CD1c-positive myeloid dendritic cell (primary cell): ENCODE data around the gene LRRN3.

Experiments
- DNase-seq: peaks from one replicate; pipeline ENCODE4 v3.0.0-alpha.2; 2016; ENCODE audit errors: extremely low spot score

LRRN3 gene

DNA sequence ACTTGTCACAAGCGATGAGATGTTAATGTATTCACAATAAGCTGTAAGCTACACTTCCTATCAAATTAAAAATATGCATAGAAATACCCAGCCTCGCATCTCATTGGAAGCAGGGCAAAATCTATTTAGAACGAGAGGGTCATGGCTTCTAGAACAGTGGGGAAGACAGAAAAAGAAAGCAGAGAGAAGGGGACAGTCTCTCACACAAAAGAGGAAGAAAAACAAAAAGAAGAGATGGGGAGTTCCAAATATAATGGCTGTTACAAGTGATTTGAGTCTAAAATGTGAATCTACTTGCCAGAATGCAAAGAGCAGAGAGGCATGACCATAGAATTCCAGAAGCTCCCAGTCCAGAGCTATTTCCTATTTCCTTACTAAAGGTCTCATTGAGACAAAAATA is 13.8 kb downstream of the LRRN3 start:
- no peak for DNase-seq

DNA sequence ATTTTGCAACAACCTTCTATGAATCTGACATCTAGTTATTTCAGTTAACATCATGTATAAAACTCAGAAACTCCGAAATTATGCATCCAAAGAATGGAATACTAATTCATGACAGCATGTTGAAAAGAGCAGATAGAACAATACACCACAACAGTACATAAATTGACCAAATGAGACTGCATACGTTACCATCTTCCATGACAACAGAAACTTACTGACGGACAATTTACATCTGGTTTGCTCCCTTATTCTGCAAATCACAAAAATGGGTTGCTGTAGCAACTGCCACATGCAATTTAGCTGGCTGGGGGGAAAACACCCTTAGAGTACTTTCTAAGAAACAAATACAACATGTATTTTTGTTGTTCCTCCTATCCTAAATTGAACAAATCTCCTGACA is 14.3 kb downstream of the LRRN3 start:
- DNase-seq, result no peak

DNA sequence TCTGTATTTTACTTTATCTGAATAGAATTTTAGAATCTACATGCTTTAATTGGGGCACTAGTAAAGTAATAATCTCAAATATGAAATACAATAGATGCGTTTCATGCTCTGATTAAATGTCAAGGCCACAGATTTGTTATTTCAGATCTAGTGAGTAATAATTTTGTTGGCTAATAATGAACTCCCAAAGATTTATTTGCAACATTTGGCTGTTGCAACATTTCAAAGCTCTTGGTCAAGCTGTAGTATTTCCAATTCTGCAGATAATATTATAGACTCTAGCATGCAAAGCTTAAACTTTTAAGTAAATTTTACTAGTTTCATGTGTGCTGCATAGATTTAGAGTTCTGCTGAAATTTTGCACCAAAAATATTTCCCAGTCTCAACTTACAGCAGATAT is 16.7 kb downstream of the LRRN3 start:
- DNase-seq, result no peak

DNA sequence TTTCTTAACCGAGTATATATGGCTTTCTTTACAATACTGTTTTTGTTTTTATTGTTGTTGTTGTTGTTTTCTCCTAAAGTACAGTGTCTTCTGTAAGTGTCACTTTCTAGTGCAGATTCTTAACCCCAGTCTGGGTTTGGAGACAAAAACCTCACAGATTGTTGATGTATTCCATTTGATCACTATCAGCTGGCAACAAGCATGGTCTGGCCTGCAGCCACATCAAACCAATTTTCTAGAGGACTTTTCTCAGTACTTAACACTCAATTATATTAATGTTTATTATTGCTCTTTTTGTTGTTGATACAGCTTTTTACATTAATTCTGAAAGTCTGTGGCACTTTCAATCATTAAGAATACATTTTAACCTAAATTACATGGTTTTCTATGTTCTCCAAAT is 17.1 kb downstream of the LRRN3 start:
- DNase-seq, result no peak

DNA sequence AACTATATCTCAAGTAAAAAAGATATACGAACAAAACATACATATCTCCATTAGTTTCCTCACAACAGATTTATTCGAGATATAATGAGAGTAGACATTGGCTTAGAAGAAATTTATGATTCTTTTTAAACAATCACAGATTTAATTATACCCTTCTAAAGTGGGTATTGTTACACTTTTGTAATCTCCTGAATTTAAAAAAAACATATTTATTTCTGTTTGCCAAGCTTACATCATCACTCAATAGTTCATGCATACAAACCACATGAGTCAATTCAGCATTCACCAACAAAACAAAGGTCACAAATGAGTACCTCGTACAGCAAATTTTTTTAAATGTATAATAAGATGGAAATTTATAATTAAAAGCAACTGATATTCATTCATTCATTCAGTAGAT is 17.6 kb downstream of the LRRN3 start:
- DNase-seq, result no peak

GRCh38 chr7:111112439-111112838 is 21.5 kb downstream of the LRRN3 start:
- DNase-seq, result no peak

GRCh38 chr7:111113263-111114017 is 22.5 kb downstream of the LRRN3 start:
- no peak for DNase-seq

GRCh38 chr7:111115966-111116365 is 25.0 kb downstream of the LRRN3 start:
- no peak for DNase-seq

DNA sequence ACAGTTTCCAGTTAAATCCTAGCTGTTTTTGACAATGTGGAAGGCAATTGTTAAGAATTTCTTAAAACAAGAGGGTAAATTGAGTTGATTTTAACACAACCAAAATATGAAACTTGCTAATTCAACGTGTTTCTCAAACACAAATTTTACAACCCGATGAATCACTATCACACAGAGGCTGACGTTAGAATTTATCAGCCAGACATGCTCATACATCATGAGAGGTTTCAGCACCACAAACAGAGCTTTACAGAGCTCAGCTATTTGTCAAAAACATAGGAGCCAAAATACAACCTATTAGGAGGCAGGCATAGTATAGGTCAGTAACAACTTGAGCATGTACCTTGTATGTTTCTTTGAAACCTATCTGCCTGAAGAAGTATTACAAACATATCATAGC is 36.1 kb downstream of the LRRN3 start:
- no peak for DNase-seq

DNA sequence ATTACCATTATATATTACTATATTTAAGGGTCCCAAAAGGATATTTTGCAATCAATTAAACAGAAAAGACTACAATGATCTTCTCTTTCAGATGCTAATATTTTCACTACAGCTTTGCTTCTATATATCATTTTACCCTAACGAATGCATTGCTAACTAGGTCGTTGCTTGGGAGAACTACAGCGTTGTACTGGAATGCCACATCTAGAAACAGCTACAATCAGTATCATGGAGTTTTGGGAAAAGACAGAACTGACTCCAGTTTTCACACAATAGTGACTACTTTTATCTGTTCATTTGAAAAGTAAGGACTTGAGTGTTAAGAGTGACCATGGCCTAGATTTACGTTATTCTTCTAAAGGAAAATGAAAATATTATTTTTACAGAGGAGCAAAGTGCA is 38.5 kb downstream of the LRRN3 start:
- no peak for DNase-seq

DNA sequence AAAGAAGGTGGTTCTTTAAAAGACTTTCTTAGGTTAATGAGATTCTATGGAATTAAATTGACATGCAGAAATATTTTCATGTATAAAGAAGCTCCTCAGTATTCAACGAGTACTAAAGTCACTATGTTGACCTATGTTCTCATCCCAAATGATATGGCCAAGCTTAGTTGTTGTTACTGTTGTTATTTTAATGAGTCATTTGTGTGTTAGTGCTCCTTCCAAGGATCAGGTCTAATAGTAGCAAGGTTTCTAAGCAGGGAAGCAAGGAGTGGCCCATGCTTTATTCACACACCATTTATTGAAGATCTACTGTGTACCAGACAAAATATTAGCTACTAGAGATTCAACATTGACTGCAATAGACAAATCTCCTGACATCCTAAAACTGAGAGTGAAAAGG is 41.9 kb downstream of the LRRN3 start:
- no peak for DNase-seq

GRCh38 chr7:111137296-111138192 is 46.6 kb downstream of the LRRN3 start:
- peak; percentile 51 for DNase-seq

DNA sequence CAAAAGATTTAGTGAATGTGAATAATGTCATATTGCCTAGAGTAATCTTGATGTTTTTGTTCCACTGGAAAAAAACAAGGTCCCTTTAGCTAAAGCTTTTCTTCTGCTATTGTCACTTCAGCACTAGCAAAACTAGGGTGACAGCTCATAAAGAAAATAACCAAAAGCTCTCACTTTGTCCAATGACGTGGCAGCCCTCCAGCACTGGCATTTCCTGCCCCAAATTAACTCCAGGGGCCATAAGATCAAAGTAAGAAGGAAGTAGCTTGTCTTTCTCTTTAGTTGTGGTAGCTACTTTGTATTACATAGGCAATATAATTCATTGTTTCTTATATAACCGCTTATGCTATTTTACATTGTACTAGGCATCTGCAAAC is 47.3 kb downstream of the LRRN3 start:
- peak; percentile 56 for DNase-seq

DNA sequence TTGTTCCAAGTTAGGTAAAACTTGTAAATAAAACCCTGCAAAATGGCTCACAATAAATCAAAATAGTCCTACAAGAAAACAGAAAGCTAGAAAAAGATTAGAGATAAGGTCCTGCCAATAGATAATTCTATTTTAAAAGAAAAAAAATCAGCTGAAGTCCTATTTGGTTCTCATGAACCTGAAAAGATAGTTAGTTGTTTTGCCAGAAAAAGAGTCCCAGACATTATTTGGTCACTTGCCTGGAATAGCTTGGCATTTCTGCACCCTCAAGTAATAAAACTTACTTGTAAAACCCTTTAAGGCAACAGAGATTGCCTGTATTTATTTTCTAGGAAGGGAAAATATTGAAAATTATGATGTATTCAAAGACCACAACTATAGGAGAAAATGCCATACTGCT is 47.7 kb downstream of the LRRN3 start:
- DNase-seq, result no peak

DNA sequence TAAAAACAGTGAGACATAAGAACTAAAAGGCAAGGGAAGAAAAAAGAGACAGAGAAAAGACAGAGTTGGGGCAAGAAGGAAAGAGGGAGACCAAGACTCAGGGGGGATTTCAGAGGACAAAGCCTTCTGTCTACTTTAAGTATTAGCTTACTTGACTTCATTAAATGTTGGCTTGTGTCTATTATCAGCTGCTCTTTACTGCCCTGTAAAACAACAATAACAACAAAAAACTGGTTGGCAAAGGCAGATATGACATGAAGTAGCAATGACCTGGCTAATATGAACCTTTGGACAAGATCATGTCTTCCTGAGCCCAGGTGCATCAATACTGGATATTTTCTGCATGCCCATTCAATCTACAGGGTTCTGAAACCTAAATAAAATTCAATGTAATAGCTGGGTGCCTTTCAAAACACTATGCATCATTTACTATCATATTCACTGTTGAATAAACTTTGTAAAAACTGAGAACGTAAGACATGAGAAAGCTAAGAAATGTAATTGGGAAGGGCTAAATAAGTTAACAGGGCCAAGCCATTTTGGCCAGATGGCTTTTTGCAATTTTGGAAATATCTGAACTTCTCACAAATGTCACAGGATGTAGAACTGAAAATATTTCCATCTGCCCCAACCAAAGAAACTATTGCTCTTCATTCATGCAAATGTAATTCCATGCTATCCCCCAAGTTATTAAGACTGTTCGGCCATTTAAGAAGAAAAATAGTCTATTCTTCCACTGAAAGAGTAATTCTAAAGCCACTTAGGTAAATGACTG is 49.4 kb downstream of the LRRN3 start:
- DNase-seq, result no peak

GRCh38 chr7:111145472-111145871 is 54.5 kb downstream of the LRRN3 start:
- DNase-seq, result no peak

DNA sequence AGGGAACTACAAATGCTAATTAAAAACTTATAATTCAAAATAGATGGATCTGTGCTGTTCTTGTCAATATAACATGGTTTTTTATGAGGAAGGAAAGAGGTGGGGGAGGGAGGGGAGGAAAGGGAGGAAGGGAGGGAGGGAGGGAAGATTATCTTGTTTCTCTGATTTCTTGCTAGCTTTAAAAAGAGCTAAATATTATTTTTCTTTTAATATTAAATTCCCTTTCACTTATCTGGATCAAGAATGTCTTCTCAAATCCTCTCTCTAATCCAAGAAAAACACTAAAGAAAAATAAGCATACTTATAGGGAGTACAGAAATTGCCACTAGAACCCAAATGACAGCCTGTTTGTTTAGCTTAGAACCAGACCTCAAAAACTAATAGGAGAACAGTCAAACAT is 55.2 kb downstream of the LRRN3 start:
- DNase-seq, result no peak

GRCh38 chr7:111147708-111148533 is 57.0 kb downstream of the LRRN3 start:
- no peak for DNase-seq

- DNase-seq, result no peak
These were observed 59.8 kb downstream of the LRRN3 start for GRCh38 chr7:111150709-111151108.

DNA sequence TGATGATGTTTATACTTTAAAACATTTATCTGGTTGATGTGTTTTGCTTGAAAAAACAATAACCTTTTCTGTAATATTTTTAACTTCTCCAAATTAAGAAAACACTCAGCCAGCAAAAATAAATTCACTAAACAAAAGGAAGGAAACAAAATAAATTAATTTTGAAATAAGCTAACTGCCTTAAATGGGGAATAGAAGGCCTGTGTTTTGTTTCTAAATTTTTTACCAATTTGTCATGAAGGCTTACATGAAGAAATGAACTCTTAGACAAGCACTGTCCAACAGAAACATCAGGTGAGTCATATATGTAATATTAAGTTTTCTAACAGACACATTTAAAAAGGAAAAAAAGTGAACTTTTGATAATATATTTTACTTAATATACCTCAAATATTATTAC is 68.5 kb downstream of the LRRN3 start:
- no peak for DNase-seq

DNA sequence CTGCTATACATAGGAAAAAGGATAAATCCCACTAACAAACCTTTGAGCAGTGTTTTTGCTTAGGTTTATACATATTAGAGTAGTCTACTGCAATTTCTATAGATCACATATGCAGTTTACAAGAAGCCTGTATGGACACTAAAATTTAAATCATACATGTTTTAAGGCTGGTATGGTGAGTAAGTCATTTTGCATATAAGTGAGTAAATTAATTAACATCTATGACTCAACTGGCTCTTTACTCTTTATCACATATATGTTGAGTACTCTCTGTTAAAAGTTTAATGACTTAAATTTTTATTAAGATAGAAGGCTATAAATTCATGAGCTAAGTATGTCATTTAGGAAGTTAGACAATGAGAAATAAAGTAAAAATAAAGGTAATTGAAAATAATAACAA is 69.4 kb downstream of the LRRN3 start:
- DNase-seq, result no peak

GRCh38 chr7:111162692-111163091 is 71.8 kb downstream of the LRRN3 start:
- no peak for DNase-seq
